Measurements from ENCODE around the gene TRAK1. TPM values are rescaled to one million over a fixed set of nuclear protein-coding genes. Genes with fewer than 3 reads are reported as not detected.

The TRAK1 gene
- polyA plus RNA-seq, 3 donors: 6.6 to 40.8 (median 7.0) TPM

DNA sequence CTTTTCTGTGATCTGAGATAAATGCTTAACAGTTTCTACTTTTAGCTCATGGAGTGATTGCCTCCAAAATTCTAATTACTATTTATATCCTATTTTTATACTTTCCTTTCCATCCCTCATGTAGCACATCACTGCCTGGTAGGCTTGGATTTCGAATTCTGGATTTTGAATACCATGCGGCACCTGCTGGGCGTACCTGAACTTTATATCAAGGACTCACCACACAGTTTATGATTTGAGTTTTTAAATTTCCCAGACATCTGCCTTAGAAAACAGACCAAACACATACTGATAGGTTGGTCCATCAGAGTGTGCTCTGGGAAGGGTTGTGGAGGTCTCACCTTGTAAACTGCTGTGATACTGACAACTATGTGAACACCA lies 6.4 kb downstream of the TRAK1 start:
- Mint-ChIP-seq H3K4me1 (peaks cover 16% of the 10 kb centered on the region), H3K4me3 (no peak overlapping the region), H3K27ac (peak overlapping the region in 2 of 7 donors; percentile 41 to 63), H3K27me3 (ENCODE audit: low read depth in 3 of 3) (peaks cover 0 to 4% (median 4%) of the 10 kb centered on the region in 3 donors), H3K36me3 (peaks cover 20 to 23% of the 10 kb centered on the region in 2 donors), H3K9me3 (no peaks in the 10 kb centered on the region)
- Histone ChIP-seq H2AFZ (ENCODE audit: insufficient read depth, low read depth, low read length, poor library complexity, severe bottlenecking) (no peak overlapping the region), H4K20me1 (ENCODE audit: insufficient read depth, low read length) (peaks cover 47% of the 10 kb centered on the region), H3K9ac (ENCODE audit: insufficient read depth, low read length, poor library complexity, severe bottlenecking) (no peak overlapping the region), H3K4me1 (ENCODE audit: control insufficient read depth in 1 of 2, insufficient read depth in 2 of 2, low read length in 2 of 2) (peaks cover 13 to 14% of the 10 kb centered on the region in 2 donors), H3K27ac (ENCODE audit: low read depth in 1 of 2, low read length in 2 of 2) (no peak overlapping the region), H3K27me3 (ENCODE audit: control insufficient read depth in 2 of 2, insufficient read depth in 2 of 2, low read length in 2 of 2) (no peaks in the 10 kb centered on the region), H3K79me2 (ENCODE audit: insufficient read depth, low read length) (peaks cover 18% of the 10 kb centered on the region), H3K4me2 (replicated peaks; ENCODE audit: extremely low read depth, low read length, poor library complexity, severe bottlenecking) (no peak overlapping the region), H3K4me3 (replicated peaks in 1 of 3; ENCODE audit: low read depth in 2 of 3, low read length in 3 of 3) (no peak overlapping the region), H3K36me3 (replicated peaks in 1 of 2; ENCODE audit: control insufficient read depth in 1 of 2, insufficient read depth in 2 of 2, low read length in 2 of 2) (peaks cover 13 to 33% of the 10 kb centered on the region in 2 donors), H3K9me3 (replicated peaks in 1 of 2; ENCODE audit: control insufficient read depth in 1 of 2, insufficient read depth in 1 of 2, low read length in 2 of 2) (no peaks in the 10 kb centered on the region)
- TF ChIP-seq, protein P1, sequence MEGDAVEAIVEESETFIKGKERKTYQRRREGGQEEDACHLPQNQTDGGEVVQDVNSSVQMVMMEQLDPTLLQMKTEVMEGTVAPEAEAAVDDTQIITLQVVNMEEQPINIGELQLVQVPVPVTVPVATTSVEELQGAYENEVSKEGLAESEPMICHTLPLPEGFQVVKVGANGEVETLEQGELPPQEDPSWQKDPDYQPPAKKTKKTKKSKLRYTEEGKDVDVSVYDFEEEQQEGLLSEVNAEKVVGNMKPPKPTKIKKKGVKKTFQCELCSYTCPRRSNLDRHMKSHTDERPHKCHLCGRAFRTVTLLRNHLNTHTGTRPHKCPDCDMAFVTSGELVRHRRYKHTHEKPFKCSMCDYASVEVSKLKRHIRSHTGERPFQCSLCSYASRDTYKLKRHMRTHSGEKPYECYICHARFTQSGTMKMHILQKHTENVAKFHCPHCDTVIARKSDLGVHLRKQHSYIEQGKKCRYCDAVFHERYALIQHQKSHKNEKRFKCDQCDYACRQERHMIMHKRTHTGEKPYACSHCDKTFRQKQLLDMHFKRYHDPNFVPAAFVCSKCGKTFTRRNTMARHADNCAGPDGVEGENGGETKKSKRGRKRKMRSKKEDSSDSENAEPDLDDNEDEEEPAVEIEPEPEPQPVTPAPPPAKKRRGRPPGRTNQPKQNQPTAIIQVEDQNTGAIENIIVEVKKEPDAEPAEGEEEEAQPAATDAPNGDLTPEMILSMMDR (IDR thresholded peaks at IDR 0.05): no peak
- intact Hi-C loops (cut with micrococcal nuclease): loop anchor here (5.0 to 10.0 kb wide), 4 partner anchors 80 to 203 kb away; no protein-coding TSS in a partner anchor
- WGBS (ENCODE audit: insufficient coverage): no CpG with 5 or more reads among the region's 3 CpGs
- DNase-seq: no peak

DNA sequence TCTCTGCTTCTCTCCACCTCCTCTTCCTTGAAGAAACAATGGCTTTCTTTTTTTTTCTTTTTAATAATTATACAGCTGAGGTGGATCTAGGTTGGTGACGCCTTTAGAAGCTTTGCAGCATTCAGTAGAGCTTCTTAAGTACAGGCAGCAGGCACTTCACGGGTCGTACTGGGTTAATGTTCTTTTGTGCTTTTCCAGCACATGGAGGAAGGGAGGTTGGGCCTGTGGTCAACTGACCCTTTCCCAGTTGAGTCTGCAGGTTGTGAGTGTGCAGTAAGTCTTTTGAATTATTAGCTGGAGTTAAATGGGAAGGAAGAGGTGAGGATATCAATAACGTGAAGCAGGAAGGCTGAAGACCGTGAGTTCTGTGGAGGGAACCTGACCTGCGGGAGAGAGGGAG lies 7.0 kb downstream of the TRAK1 start:
- 14% methylated on average over 5 of the region's 6 CpGs for WGBS (ENCODE audit: insufficient coverage)
- Histone ChIP-seq H3K4me1 (ENCODE audit: control insufficient read depth in 1 of 2, insufficient read depth in 2 of 2, low read length in 2 of 2) (peaks cover 13 to 14% of the 10 kb centered on the region in 2 donors), H3K9me3 (replicated peaks in 1 of 2; ENCODE audit: control insufficient read depth in 1 of 2, insufficient read depth in 1 of 2, low read length in 2 of 2) (no peaks in the 10 kb centered on the region), H3K79me2 (ENCODE audit: insufficient read depth, low read length) (peaks cover 21% of the 10 kb centered on the region), H3K9ac (ENCODE audit: insufficient read depth, low read length, poor library complexity, severe bottlenecking) (no peak overlapping the region), H4K20me1 (ENCODE audit: insufficient read depth, low read length) (peaks cover 48% of the 10 kb centered on the region), H3K27me3 (ENCODE audit: control insufficient read depth in 2 of 2, insufficient read depth in 2 of 2, low read length in 2 of 2) (no peaks in the 10 kb centered on the region), H3K36me3 (replicated peaks in 1 of 2; ENCODE audit: control insufficient read depth in 1 of 2, insufficient read depth in 2 of 2, low read length in 2 of 2) (peaks cover 13 to 33% of the 10 kb centered on the region in 2 donors), H2AFZ (ENCODE audit: insufficient read depth, low read depth, low read length, poor library complexity, severe bottlenecking) (no peak overlapping the region), H3K4me2 (replicated peaks; ENCODE audit: extremely low read depth, low read length, poor library complexity, severe bottlenecking) (no peak overlapping the region), H3K27ac (ENCODE audit: low read depth in 1 of 2, low read length in 2 of 2) (no peak overlapping the region), H3K4me3 (replicated peaks in 1 of 3; ENCODE audit: low read depth in 2 of 3, low read length in 3 of 3) (no peak overlapping the region)
- no peak for DNase-seq
- H3K4me1 Mint-ChIP-seq: peaks cover 16% of the 10 kb centered on the region
- intact Hi-C loops (cut with micrococcal nuclease): loop anchor here (5.0 to 10.0 kb wide), 4 partner anchors 81 to 203 kb away; no protein-coding TSS in a partner anchor
- peak overlapping the region in 3 of 7 donors; percentile 12 to 77 (median 64) for H3K27ac Mint-ChIP-seq
- TF ChIP-seq, protein P1 (IDR thresholded peaks at IDR 0.05): no peak
- H3K27me3 Mint-ChIP-seq (ENCODE audit: low read depth in 3 of 3): peaks cover 0 to 4% (median 4%) of the 10 kb centered on the region in 3 donors
- H3K36me3 Mint-ChIP-seq: peaks cover 26 to 28% of the 10 kb centered on the region in 2 donors
- H3K9me3 Mint-ChIP-seq: no peaks in the 10 kb centered on the region
- no peak overlapping the region for H3K4me3 Mint-ChIP-seq

Data from CD14-positive monocyte (primary cell).